Panc1 (cell line): ENCODE measurements around the gene LYPD4. TPM values are rescaled to one million over a fixed set of nuclear protein-coding genes. Genes with fewer than 3 reads are reported as not detected.

Experiments
- ATAC-seq: fragments of 200-7000 bp; cut with Tn5 transposase; 2 replicates; pipeline ENCODE4 v1.9.1; 2020; ENCODE audit warnings: mild to moderate bottlenecking, moderate library complexity
- BruUV-seq: library from RNA; stranded (reverse); fragments of 400-500 nt; replicated peaks from 2 replicates; lab custom pipeline; 2021; lab: Mats Ljungman, UMichigan
- CTCF ChIA-PET: fragments of 300-600 bp; sonication (Branson Sonifier 250); formaldehyde crosslinking; loops from one replicate; lab custom pipeline; 2022; ENCODE audit warnings: antibody characterized with exemption; lab: Charles Lee
- POLR2A ChIA-PET: fragments of 300-600 bp; sonication (Branson Sonifier 250); formaldehyde crosslinking; loops from one replicate; lab custom pipeline; 2022; ENCODE audit warnings: antibody characterized with exemption; lab: Charles Lee
- DNase-seq: peaks from one replicate; pipeline ENCODE4 v3.0.0-alpha.2; 2010; ENCODE audit warnings: low read depth, low spot score
- H3K27ac ChIP-seq: 2 replicates; pipeline ENCODE4 v1.5.1; 2011; ENCODE audit warnings: mild to moderate bottlenecking, low read length, inconsistent platforms
- H3K27me3 ChIP-seq: fragments of 200-500 bp; sonication (Bioruptor generic); 2 replicates; pipeline ENCODE4 v1.6.0; 2014; ENCODE audit warnings: low read length, inconsistent platforms; ENCODE audit not compliant: control insufficient read depth, insufficient read depth
- H3K36me3 ChIP-seq: fragments of 200-500 bp; sonication (Bioruptor generic); 2 replicates; pipeline ENCODE4 v1.5.1; 2014; ENCODE audit warnings: inconsistent platforms, mild to moderate bottlenecking, low read length, moderate library complexity; ENCODE audit not compliant: control insufficient read depth, insufficient read depth
- H3K4me1 ChIP-seq: 2 replicates; pipeline ENCODE4 v1.5.1; 2011; ENCODE audit warnings: inconsistent platforms, mild to moderate bottlenecking, low read length, moderate library complexity; ENCODE audit not compliant: control insufficient read depth, insufficient read depth
- H3K4me3 ChIP-seq, 2 experiments: 2 replicates each; pipeline ENCODE4 v1.5.1; 2011 to 2012; ENCODE audit warnings: low read depth in 2 of 2, low read length in 2 of 2, mild to moderate bottlenecking in 2 of 2, inconsistent platforms in 1 of 2, moderate library complexity in 1 of 2
- H3K9me3 ChIP-seq: fragments of 200-500 bp; sonication (Bioruptor generic); 2 replicates; pipeline ENCODE4 v1.5.1; 2014; ENCODE audit warnings: low read depth, mild to moderate bottlenecking, inconsistent platforms, low read length, moderate library complexity; ENCODE audit not compliant: control insufficient read depth, insufficient read depth
- POLR2AphosphoS5 ChIP-seq: IDR thresholded peaks from 2 replicates; pipeline ENCODE4 v1.6.1; 2012; ENCODE audit warnings: mild to moderate bottlenecking, low read depth, low read length, moderate library complexity
- SIN3A ChIP-seq: IDR thresholded peaks from 2 replicates; pipeline ENCODE4 v1.6.1; 2012; ENCODE audit warnings: low read depth, mild to moderate bottlenecking, low read length, moderate library complexity, borderline replicate concordance; ENCODE audit not compliant: insufficient read depth
- TCF7L2 ChIP-seq: IDR thresholded peaks from 2 replicates; pipeline ENCODE4 v1.6.1; 2011; ENCODE audit warnings: mild to moderate bottlenecking, low read depth, low read length, inconsistent platforms
- in situ Hi-C: cut with HindIII; loops from 2 replicates; pipeline ENCODE4 v1.10.0; 2016; ENCODE audit warnings: low sequenced_read_pairs, low pct_unique_long_range_greater_than_20kb
- intact Hi-C: fragments of 100-400 bp; cut with micrococcal nuclease; formaldehyde crosslinking; loops from one replicate; pipeline ENCODE4 v1.10.0; 2022; ENCODE audit not compliant: unreplicated experiment
- total RNA-seq: library from RNA; stranded (reverse); gene quantifications from one replicate; pipeline ENCODE4 v1.2.1, GENCODE V29; 2021; ENCODE audit not compliant: unreplicated experiment
- TF ChIP-seq, protein P1 (sequence below), 2 experiments: IDR thresholded peaks; 2 replicates each; pipeline ENCODE4 v1.6.1; 2011 to 2012; ENCODE audit warnings: low read depth in 2 of 2, control low read depth in 1 of 2, low read length in 1 of 2, mild to moderate bottlenecking in 1 of 2, moderate library complexity in 1 of 2; ENCODE audit not compliant: insufficient read depth in 1 of 2
- TF ChIP-seq, protein P2 (sequence below): fragments of 450-650 bp; IDR thresholded peaks from 2 replicates; pipeline ENCODE4 v1.5.1; 2017; ENCODE audit warnings: mild to moderate bottlenecking

The LYPD4 gene
- total RNA-seq, 1 experiment from 2014 or later: not detected

- no peak overlapping the region for H3K4me3 ChIP-seq
- H3K4me1 ChIP-seq: peaks cover 32% of the 10 kb centered on the region
- no TSS peak for BruUV-seq
- no peaks in the 10 kb centered on the region for H3K9me3 ChIP-seq
- peaks cover 30% of the 10 kb centered on the region for H3K36me3 ChIP-seq
- POLR2A ChIA-PET: interaction anchor here (0.6 kb wide), 1 partner anchor 98 kb away, joined by 4 read pairs; no protein-coding TSS in a partner anchor
- no peak for TF ChIP-seq SIN3A
- TF ChIP-seq, protein P1, sequence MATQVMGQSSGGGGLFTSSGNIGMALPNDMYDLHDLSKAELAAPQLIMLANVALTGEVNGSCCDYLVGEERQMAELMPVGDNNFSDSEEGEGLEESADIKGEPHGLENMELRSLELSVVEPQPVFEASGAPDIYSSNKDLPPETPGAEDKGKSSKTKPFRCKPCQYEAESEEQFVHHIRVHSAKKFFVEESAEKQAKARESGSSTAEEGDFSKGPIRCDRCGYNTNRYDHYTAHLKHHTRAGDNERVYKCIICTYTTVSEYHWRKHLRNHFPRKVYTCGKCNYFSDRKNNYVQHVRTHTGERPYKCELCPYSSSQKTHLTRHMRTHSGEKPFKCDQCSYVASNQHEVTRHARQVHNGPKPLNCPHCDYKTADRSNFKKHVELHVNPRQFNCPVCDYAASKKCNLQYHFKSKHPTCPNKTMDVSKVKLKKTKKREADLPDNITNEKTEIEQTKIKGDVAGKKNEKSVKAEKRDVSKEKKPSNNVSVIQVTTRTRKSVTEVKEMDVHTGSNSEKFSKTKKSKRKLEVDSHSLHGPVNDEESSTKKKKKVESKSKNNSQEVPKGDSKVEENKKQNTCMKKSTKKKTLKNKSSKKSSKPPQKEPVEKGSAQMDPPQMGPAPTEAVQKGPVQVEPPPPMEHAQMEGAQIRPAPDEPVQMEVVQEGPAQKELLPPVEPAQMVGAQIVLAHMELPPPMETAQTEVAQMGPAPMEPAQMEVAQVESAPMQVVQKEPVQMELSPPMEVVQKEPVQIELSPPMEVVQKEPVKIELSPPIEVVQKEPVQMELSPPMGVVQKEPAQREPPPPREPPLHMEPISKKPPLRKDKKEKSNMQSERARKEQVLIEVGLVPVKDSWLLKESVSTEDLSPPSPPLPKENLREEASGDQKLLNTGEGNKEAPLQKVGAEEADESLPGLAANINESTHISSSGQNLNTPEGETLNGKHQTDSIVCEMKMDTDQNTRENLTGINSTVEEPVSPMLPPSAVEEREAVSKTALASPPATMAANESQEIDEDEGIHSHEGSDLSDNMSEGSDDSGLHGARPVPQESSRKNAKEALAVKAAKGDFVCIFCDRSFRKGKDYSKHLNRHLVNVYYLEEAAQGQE (IDR thresholded peaks at IDR 0.05; ENCODE audit: insufficient read depth in 1 of 2, low read depth in 2 of 2, low read length in 1 of 2): no peak
- no peak for TF ChIP-seq TCF7L2
- TF ChIP-seq, protein P2, sequence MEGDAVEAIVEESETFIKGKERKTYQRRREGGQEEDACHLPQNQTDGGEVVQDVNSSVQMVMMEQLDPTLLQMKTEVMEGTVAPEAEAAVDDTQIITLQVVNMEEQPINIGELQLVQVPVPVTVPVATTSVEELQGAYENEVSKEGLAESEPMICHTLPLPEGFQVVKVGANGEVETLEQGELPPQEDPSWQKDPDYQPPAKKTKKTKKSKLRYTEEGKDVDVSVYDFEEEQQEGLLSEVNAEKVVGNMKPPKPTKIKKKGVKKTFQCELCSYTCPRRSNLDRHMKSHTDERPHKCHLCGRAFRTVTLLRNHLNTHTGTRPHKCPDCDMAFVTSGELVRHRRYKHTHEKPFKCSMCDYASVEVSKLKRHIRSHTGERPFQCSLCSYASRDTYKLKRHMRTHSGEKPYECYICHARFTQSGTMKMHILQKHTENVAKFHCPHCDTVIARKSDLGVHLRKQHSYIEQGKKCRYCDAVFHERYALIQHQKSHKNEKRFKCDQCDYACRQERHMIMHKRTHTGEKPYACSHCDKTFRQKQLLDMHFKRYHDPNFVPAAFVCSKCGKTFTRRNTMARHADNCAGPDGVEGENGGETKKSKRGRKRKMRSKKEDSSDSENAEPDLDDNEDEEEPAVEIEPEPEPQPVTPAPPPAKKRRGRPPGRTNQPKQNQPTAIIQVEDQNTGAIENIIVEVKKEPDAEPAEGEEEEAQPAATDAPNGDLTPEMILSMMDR: no peak
- no peak for TF ChIP-seq POLR2AphosphoS5
- DNase-seq: no peak
- H3K27me3 ChIP-seq: no peaks in the 10 kb centered on the region
- in situ Hi-C loops: no loop called here
- CTCF ChIA-PET: no interaction called here
- peak overlapping the region; percentile 39; the same call in 1 of the 2 replicates for H3K27ac ChIP-seq
- ATAC-seq: no peak
- intact Hi-C loops: no loop called here
Measured at GRCh38 chr19:41863209-41863931, 18.9 kb upstream of the LYPD4 start.

- TF ChIP-seq POLR2AphosphoS5: no peak
- TF ChIP-seq TCF7L2: no peak
- TF ChIP-seq, protein P1 (IDR thresholded peaks at IDR 0.05; ENCODE audit: insufficient read depth in 1 of 2, low read depth in 2 of 2, low read length in 1 of 2): no peak
- no peak for TF ChIP-seq SIN3A
- TF ChIP-seq, protein P2: no peak
- in situ Hi-C loops (no loop called here), intact Hi-C loops (no loop called here)
- Histone ChIP-seq H3K9me3 (no peaks in the 10 kb centered on the region), H3K27me3 (no peaks in the 10 kb centered on the region), H3K27ac (no peak overlapping the region; the same call in 1 of the 2 replicates), H3K4me3 (peak overlapping the region in 1 of 2 experiments; percentile 94; a peak in 1 of 4 replicates), H3K36me3 (peaks cover 30% of the 10 kb centered on the region), H3K4me1 (peaks cover 28% of the 10 kb centered on the region)
- ChIA-PET CTCF (interaction anchor here (0.7 kb wide), 1 partner anchor 134 kb away, joined by 7 read pairs; no protein-coding TSS in a partner anchor), POLR2A (interaction anchor here (0.6 kb wide), 2 partner anchors 99 to 102 kb away, joined by 4 to 11 read pairs; no protein-coding TSS in a partner anchor)
- no peak for ATAC-seq
- DNase-seq: no peak
- no TSS peak for BruUV-seq
Measured at GRCh38 chr19:41862445-41862986, 18.0 kb upstream of the LYPD4 start.
